Ureter (tissue), 1 donor: ENCODE results near the gene NEAT1. TPM values are rescaled to one million over a fixed set of nuclear protein-coding genes. Genes with fewer than 3 reads are reported as not detected.
A peak's percentile ranks its signal among the peaks of the same experiment; 100 is the strongest.

ENCODE experiments used
- DNase-seq: peaks from one replicate; pipeline ENCODE4 v3.0.0-alpha.2; 2020; ENCODE audit warnings: low spot score
- total RNA-seq: library from RNA; stranded (reverse); gene quantifications from one replicate; pipeline ENCODE4 v1.2.4, GENCODE V29; 2023
- donor health status: DM: yes; HTN: yes; CAD: no.

Gene NEAT1
- total RNA-seq, 1 donor from 2014 or later, result 1,155 TPM

- DNase-seq, result no peak
Observed at GRCh38 chr11:65479184-65480145, 56.9 kb downstream of the NEAT1 start.

GRCh38 chr11:65482306-65482850 lies 59.8 kb downstream of the NEAT1 start:
- no peak for DNase-seq

DNA sequence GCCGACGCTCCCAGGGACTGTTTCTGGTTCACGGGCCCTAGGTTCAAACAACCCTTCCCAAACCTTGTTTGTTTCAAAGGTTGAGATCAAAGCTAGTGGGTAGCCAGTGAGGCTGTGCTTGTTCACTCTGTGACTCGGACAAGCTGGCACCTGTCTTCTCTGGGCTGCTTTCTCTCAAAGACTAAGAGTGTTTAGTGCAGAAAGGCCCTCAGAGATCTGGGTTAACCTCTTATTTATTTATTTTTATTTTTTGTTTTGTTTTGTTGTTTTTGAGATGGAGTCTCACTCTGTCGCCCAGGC lies 63.3 kb downstream of the NEAT1 start:
- no peak for DNase-seq

DNA sequence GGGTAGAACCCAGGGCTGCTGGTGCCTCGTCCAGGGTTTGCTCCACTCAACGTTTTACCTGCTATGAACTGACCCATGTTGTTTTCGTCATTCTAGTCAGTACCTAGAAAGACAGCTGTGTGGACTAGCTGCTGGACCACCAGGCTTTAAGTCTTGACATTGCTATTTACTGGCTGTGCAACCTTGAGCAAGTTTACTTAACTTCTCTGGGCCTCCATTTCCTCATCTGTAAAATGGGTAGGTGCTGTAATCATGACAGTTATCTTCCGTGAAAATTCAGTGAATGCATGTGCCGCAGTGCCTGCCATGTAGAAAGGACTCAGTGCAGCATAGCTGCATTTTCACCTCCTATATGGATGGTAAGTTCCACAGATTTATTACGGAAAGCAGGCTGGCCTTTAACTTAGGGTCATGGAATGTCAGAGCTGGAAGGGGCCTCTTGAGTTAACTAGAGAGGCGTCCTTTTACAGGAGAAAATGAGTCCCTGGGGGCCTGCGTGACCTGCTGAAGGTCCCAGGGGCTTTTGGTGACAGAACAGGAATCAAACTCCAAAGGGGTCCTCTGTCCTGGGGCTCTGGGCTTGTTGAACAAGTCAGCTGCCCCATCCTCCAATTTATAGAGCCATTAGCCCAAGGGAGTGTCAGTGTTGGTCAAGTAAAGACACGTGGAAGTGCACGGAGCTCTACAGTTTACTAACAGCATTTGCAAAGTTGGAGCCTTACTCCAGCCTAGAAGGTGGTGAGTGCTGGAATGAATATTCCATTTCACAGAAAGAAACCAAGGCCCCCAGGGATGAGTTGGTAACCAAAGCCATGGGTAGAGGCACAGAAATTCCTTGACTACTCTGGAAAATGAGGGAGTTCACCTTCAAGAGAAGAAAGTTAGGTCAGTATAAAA lies 64.2 kb downstream of the NEAT1 start:
- DNase-seq, result no peak

GRCh38 chr11:65487467-65488272 lies 65.1 kb downstream of the NEAT1 start:
- peak; percentile 100 for DNase-seq

GRCh38 chr11:65488273-65489034 lies 65.9 kb downstream of the NEAT1 start:
- no peak for DNase-seq

DNA sequence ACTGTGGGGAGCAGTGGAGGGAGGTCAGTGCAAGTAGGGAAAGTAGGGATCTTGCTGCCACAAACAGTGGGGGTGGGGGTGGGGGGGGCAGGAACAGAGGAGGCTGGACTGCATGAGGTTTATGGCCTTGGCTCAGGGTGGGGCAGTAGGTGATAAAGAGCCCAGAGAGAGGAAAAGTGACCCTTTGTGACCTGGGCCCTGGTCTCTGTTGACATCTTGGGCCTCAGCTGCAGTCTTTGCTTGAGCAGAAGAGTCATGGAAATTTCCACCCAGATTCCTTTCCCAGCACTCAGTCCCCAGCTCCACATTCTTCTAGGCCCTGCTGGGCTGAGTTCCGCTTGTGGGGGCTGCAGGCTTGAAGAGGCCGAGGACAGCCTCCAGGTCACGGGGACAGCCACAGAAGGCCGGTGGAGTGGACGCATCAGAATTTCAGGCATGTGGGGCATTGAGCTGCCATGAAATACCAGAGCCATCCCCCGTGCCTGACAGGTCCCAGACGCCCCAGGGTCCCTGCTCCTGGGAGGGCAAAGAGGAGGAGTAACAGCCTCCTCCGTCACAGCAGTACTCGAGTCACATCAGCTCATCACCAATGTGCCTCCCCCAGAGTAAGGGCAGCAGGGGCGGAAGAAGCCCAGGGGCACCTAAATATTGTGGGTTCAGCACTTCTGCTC lies 66.6 kb downstream of the NEAT1 start:
- DNase-seq, result no peak

DNA sequence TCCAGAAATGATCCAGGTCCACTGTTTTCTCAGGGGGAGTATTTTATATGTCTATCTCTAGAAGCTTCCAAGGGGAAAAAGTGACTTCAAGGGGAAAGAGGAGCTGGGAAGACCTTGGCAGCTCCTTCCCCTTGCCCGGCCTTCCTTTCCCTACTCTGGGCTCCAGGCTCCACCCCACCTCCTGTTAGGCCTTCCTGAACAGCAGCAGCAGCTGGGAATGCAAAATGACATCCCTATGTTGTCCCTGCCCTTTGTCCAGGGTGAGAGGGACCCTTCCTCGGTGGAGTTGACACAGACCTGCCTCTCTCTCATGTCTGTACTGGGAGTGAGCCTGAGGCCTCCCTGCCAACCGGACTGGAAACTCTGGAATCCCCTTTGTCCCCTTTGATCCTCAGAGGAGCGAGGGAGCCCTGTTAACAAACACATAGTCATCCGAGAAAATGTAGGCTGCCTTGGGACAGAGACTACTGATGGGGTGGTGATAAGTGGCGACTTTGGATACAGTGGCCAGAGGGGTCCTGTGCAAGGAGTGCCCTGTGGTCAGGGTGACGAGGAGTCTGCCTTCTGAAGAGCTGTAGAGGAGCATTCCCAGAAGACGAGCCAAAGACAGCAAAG lies 67.2 kb downstream of the NEAT1 start:
- DNase-seq, result no peak

DNA sequence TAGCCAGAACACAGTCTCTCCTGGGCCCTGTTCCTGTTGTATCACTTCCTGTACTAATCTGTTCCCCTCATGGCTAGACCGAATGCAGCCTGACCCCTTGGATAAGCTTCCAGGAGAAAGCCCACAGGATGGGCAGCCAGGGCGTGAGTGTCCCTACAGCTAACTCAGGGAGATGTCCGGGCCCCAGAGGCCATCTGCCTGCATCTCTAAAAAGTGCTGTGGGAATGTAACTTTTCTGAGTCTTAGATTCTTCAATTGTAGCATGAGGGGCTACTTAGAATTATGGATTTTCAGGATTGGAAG lies 68.5 kb downstream of the NEAT1 start:
- DNase-seq, result no peak

GRCh38 chr11:65491614-65492386 lies 69.2 kb downstream of the NEAT1 start:
- DNase-seq, result peak; percentile 87

DNA sequence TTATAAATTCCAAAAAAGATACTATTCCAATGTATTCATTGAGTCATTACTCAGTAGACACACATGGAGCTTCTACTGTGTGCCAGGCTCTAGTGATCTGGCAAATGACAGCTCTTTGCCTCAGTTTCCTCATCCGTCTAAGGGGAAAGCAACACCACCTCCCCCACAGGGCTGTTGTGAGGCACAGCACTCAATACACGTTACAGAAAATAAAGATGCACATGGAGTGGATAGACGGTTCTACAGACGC lies 69.7 kb downstream of the NEAT1 start:
- DNase-seq, result no peak

GRCh38 chr11:65492637-65493366 lies 70.2 kb downstream of the NEAT1 start:
- no peak for DNase-seq

- DNase-seq, result peak; percentile 90
Observed at GRCh38 chr11:65493367-65494176, 71.0 kb downstream of the NEAT1 start.

Other genes with a start within 250 kb of the NEAT1 start
- gene CAPN1, start 240.9 kb upstream of the NEAT1 start, total RNA-seq, result 598 TPM
- 12.2 TPM for gene POLA2, start 160.8 kb upstream of the NEAT1 start, total RNA-seq
- gene CDC42EP2, start 107.9 kb upstream of the NEAT1 start, total RNA-seq, result 21.0 TPM
- gene DPF2, start 88.9 kb upstream of the NEAT1 start, total RNA-seq, result 61.5 TPM
- gene TIGD3, start 68.0 kb upstream of the NEAT1 start, total RNA-seq, result not detected
- gene SLC25A45, start 40.2 kb upstream of the NEAT1 start, total RNA-seq, result 9.4 TPM
- gene FRMD8, start 36.2 kb upstream of the NEAT1 start, total RNA-seq, result 31.2 TPM
- 19,443 TPM for gene MALAT1, start 76.2 kb downstream of the NEAT1 start, total RNA-seq
- gene SCYL1, start 102.3 kb downstream of the NEAT1 start, total RNA-seq, result 62.9 TPM
- gene LTBP3, start 135.6 kb downstream of the NEAT1 start, total RNA-seq, result 120 TPM
- gene ZNRD2, start 147.7 kb downstream of the NEAT1 start, total RNA-seq, result 50.3 TPM
- 21.9 TPM for gene FAM89B, start 149.7 kb downstream of the NEAT1 start, total RNA-seq
- gene EHBP1L1, start 153.3 kb downstream of the NEAT1 start, total RNA-seq, result 122 TPM
- 0.83 TPM for gene KCNK7, start 173.0 kb downstream of the NEAT1 start, total RNA-seq
- 57.3 TPM for gene MAP3K11, start 191.4 kb downstream of the NEAT1 start, total RNA-seq
- 57.6 TPM for gene PCNX3, start 193.0 kb downstream of the NEAT1 start, total RNA-seq
- gene SIPA1, start 215.3 kb downstream of the NEAT1 start, total RNA-seq, result 40.3 TPM
- gene RELA, start 240.1 kb downstream of the NEAT1 start, total RNA-seq, result 97.9 TPM